Retinal pigment epithelial cell (primary cell): ENCODE results near the gene HS6ST3.

Experiments
- DNase-seq: peaks from one replicate; pipeline ENCODE4 v3.0.0-alpha.2; 2010; ENCODE audit warnings: low read depth
- H3K4me3 ChIP-seq: 2 replicates; pipeline ENCODE4 v1.5.1; 2011; ENCODE audit warnings: mild to moderate bottlenecking, low read length, control low read depth, moderate library complexity
- TF ChIP-seq, protein P1 (sequence below): conservative IDR thresholded peaks from 2 replicates; pipeline ENCODE4 v1.5.1; 2011; ENCODE audit warnings: low read depth, low read length, control low read depth, inconsistent platforms

The HS6ST3 gene

GRCh38 chr13:96803456-96804100 lies 713.7 kb downstream of the HS6ST3 start:
- H3K4me3 ChIP-seq: no peak overlapping the region
- no peak for DNase-seq
- TF ChIP-seq, protein P1, sequence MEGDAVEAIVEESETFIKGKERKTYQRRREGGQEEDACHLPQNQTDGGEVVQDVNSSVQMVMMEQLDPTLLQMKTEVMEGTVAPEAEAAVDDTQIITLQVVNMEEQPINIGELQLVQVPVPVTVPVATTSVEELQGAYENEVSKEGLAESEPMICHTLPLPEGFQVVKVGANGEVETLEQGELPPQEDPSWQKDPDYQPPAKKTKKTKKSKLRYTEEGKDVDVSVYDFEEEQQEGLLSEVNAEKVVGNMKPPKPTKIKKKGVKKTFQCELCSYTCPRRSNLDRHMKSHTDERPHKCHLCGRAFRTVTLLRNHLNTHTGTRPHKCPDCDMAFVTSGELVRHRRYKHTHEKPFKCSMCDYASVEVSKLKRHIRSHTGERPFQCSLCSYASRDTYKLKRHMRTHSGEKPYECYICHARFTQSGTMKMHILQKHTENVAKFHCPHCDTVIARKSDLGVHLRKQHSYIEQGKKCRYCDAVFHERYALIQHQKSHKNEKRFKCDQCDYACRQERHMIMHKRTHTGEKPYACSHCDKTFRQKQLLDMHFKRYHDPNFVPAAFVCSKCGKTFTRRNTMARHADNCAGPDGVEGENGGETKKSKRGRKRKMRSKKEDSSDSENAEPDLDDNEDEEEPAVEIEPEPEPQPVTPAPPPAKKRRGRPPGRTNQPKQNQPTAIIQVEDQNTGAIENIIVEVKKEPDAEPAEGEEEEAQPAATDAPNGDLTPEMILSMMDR: no peak

- no peak for DNase-seq
- no peak overlapping the region for H3K4me3 ChIP-seq
- TF ChIP-seq, protein P1: no peak
These were observed 714.3 kb downstream of the HS6ST3 start for GRCh38 chr13:96804174-96804573.

DNA sequence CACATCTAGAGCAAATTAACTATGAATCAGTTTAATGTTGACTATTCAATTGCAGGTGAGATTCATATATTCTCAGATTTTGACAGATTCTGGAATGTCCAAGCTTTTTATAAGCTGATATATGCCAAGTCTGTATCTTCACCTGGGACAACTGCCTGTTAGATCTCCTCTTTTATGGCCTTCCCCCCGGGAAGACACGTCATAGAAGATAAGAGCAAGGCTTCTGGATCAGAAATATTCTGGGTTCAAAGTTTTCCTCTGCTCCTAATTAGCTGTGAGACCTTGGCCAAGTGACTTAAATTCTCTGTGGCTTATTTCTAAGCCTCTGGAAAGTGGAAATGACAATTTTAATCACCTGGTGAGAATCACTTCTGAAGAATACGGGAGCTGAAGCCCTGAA lies 716.8 kb downstream of the HS6ST3 start:
- no peak overlapping the region for H3K4me3 ChIP-seq
- TF ChIP-seq, protein P1: no peak
- no peak for DNase-seq

DNA sequence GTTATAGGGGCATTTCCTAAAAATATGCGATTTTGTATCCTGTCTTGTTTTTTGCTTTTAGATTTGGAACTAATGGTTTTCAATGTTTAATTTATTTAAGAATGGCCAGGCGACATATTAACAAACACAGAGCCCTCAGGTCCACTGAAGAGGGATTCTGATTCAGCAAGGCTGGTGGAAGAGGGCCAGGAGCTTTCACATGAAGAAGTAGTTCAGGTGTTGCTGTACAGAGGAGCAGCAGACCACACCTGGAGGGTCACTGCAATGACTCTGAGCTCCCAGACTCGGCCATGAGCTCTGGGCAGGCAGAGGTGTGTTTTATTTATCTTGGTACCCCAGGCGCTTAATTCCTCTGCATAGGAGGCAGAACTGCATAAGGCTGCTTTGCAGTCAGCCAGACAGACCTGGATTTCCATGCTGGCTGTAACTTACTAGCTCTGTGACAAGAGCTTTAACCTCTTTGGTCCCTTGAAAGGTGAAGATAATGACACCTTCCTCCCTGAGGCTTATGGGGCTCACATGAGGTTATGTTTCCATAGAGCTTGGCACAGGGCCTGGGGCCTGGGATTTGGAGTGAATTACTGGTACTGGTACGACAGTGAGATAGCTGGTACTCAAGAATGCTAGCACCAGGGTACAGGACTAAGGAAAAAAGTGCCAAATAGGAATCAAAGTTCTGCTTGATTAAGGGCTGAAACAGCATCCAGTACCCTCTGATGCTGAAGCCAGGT lies 719.6 kb downstream of the HS6ST3 start:
- no peak overlapping the region for H3K4me3 ChIP-seq
- DNase-seq: no peak
- TF ChIP-seq, protein P1: no peak

GRCh38 chr13:96810104-96810503 lies 720.2 kb downstream of the HS6ST3 start:
- no peak overlapping the region for H3K4me3 ChIP-seq
- TF ChIP-seq, protein P1: no peak

GRCh38 chr13:96811049-96811448 lies 721.1 kb downstream of the HS6ST3 start:
- DNase-seq: no peak
- H3K4me3 ChIP-seq: no peak overlapping the region
- TF ChIP-seq, protein P1: no peak

More at GRCh38 chr13:96810104-96810503, 720.2 kb downstream of the HS6ST3 start:
- DNase-seq: no peak

- no peak overlapping the region for H3K4me3 ChIP-seq
- TF ChIP-seq, protein P1: no peak
- DNase-seq: no peak
These were observed 726.4 kb downstream of the HS6ST3 start for GRCh38 chr13:96816261-96816660.
